Measurements from ENCODE around the gene MYCBPAP. TPM values are rescaled to one million over a fixed set of nuclear protein-coding genes. Genes with fewer than 3 reads are reported as not detected.

Gene MYCBPAP
- under 1 TPM in 1 of 6 experiments, not detected in 5; 0.51 TPM for total RNA-seq
- long read RNA-seq: 0 reads

GRCh38 chr17:50507871-50508572 lies at the start of gene MYCBPAP:
TSS of gene MYCBPAP (plus strand) at chr17:50508439. CDS start at chr17:50508675, 236 bp downstream.
- WGBS (ENCODE audit: insufficient coverage, low coverage, low lambda C conversion rate, missing lambda C conversion rate): 87% methylated on average over 5 of the region's 66 CpGs
- H3K27ac ChIP-seq: no peak within 1 kb of the TSS
- H3K27me3 ChIP-seq: no peaks in the 10 kb centered on the region
- ATAC-seq (peak; percentile 77 to 86 (median 80)), DNase-seq (peak; percentile 77 to 78 (median 78))
- intact Hi-C loops (cut with DNase I): no loop called here
- H3K36me3 ChIP-seq: no peaks in the 10 kb centered on the region
- TF ChIP-seq CTCF (IDR thresholded peaks at IDR 0.05): peak in 2 of 4 donors; percentile 24 to 30
- TF ChIP-seq POLR2A (IDR thresholded peaks at IDR 0.05): no peak
- no peaks in the 10 kb centered on the region for H3K9me3 ChIP-seq
- peak within 1 kb of the TSS; percentile 43 to 57 (median 49) for H3K4me3 ChIP-seq
- peaks cover 0 to 4% (median 0%) of the 10 kb centered on the region in 4 donors for H3K4me1 ChIP-seq

- no peaks in the 10 kb centered on the region for H3K9me3 ChIP-seq
- WGBS (ENCODE audit: insufficient coverage, low coverage, low lambda C conversion rate, missing lambda C conversion rate): 49% methylated on average over 12 of the region's 16 CpGs
- intact Hi-C loops (cut with DNase I): no loop called here
- TF ChIP-seq POLR2A (IDR thresholded peaks at IDR 0.05): no peak
- no peak for TF ChIP-seq CTCF (IDR thresholded peaks at IDR 0.05)
- no peak overlapping the region for H3K4me3 ChIP-seq
- H3K36me3 ChIP-seq: no peaks in the 10 kb centered on the region
- H3K4me1 ChIP-seq: peaks cover 0 to 41% (median 18%) of the 10 kb centered on the region in 4 donors
- ATAC-seq: peak; percentile 80 to 91 (median 83)
- no peaks in the 10 kb centered on the region for H3K27me3 ChIP-seq
- DNase-seq: peak; percentile 71 to 88 (median 84)
- H3K27ac ChIP-seq: peak overlapping the region in 2 of 3 donors; percentile 46 to 49
Observed at GRCh38 chr17:50458701-50459676, 49.2 kb upstream of the MYCBPAP start.

- ATAC-seq (no peak), DNase-seq (no peak)
- no CpG with 5 or more reads among the region's 4 CpGs for WGBS (ENCODE audit: insufficient coverage, low coverage, low lambda C conversion rate, missing lambda C conversion rate)
- intact Hi-C loops (cut with DNase I): no loop called here
- Histone ChIP-seq H3K27me3 (no peaks in the 10 kb centered on the region), H3K4me1 (peaks cover 0 to 49% (median 19%) of the 10 kb centered on the region in 4 donors), H3K9me3 (no peaks in the 10 kb centered on the region), H3K4me3 (no peak overlapping the region), H3K36me3 (no peaks in the 10 kb centered on the region), H3K27ac (peak overlapping the region in 1 of 3 donors; percentile 29)
- TF ChIP-seq CTCF (IDR thresholded peaks at IDR 0.05) (no peak), POLR2A (IDR thresholded peaks at IDR 0.05) (no peak)
Observed at GRCh38 chr17:50459756-50460155, 48.5 kb upstream of the MYCBPAP start.

- Histone ChIP-seq H3K4me1 (peaks cover 0 to 52% (median 19%) of the 10 kb centered on the region in 4 donors), H3K27me3 (no peaks in the 10 kb centered on the region), H3K4me3 (no peak overlapping the region), H3K27ac (no peak overlapping the region), H3K36me3 (no peaks in the 10 kb centered on the region), H3K9me3 (no peaks in the 10 kb centered on the region)
- intact Hi-C loops (cut with DNase I): no loop called here
- ATAC-seq: no peak
- no peak for TF ChIP-seq CTCF (IDR thresholded peaks at IDR 0.05)
- no peak for TF ChIP-seq POLR2A (IDR thresholded peaks at IDR 0.05)
- 58% methylated on average over 2 of the region's 9 CpGs for WGBS (ENCODE audit: insufficient coverage, low coverage, low lambda C conversion rate, missing lambda C conversion rate)
- DNase-seq: peak in 1 of 3 donors; percentile 49
Observed at GRCh38 chr17:50460831-50461526, 47.3 kb upstream of the MYCBPAP start.

Measured in right lobe of liver (tissue), 6 donors.